Activated CD8-positive, alpha-beta T cell treated with anti-CD3 and anti-CD28 coated beads for 36 hours (primary cell): ENCODE results near the gene LTK. TPM values are rescaled to one million over a fixed set of nuclear protein-coding genes. Genes with fewer than 3 reads are reported as not detected.

ENCODE experiments used
- ATAC-seq: fragments of 200-7000 bp; cut with Tn5 transposase; one replicate; pipeline ENCODE4 v1.10.0; 2021; ENCODE audit warnings: mild to moderate bottlenecking, moderate library complexity
- CTCF ChIA-PET: fragments of 350-600 bp; sonication (Branson Sonifier 250); formaldehyde crosslinking; loops from one replicate; lab custom pipeline; 2021; ENCODE audit warnings: antibody characterized with exemption; lab: Charles Lee
- POLR2A ChIA-PET: fragments of 350-600 bp; sonication (Branson Sonifier 250); formaldehyde crosslinking; loops from one replicate; lab custom pipeline; 2021; ENCODE audit warnings: antibody characterized with exemption; lab: Charles Lee
- DNase-seq: peaks from one replicate; pipeline ENCODE4 v3.0.0-alpha.2; 2020
- H3K27ac Mint-ChIP-seq: one replicate; pipeline ENCODE4 v1.8.0; 2021; ENCODE audit warnings: mild to moderate bottlenecking, mixed read lengths
- H3K27me3 Mint-ChIP-seq: one replicate; pipeline ENCODE4 v1.8.0; 2021; ENCODE audit warnings: mixed read lengths
- H3K36me3 Mint-ChIP-seq: one replicate; pipeline ENCODE4 v1.8.0; 2021; ENCODE audit warnings: low read depth, mixed read lengths
- H3K4me1 Mint-ChIP-seq: one replicate; pipeline ENCODE4 v1.8.0; 2021; ENCODE audit warnings: low read depth, mixed read lengths
- H3K4me3 Mint-ChIP-seq: one replicate; pipeline ENCODE4 v1.8.0; 2021; ENCODE audit warnings: mild to moderate bottlenecking, moderate library complexity, mixed read lengths
- H3K9me3 Mint-ChIP-seq: one replicate; pipeline ENCODE4 v1.8.0; 2021; ENCODE audit warnings: mixed read lengths
- intact Hi-C: fragments of 100-400 bp; cut with micrococcal nuclease; formaldehyde crosslinking; loops from one replicate; pipeline ENCODE4 v1.10.0; 2022
- total RNA-seq, 2 experiments: library from RNA; stranded (reverse); gene quantifications; one replicate each; pipeline ENCODE4 v1.2.3, GENCODE V29; 2021
- TF ChIP-seq, protein P1 (sequence below): fragments of 200-600 bp; IDR thresholded peaks from one replicate; pipeline ENCODE4 v1.8.0; 2022; ENCODE audit warnings: antibody characterized with exemption, mild to moderate bottlenecking

LTK gene
- total RNA-seq, 2 experiments from 2014 or later = 0.81 to 0.83 TPM

GRCh38 chr15:41520636-41521035 is 7.0 kb upstream of the LTK start:
- ChIA-PET CTCF (interaction anchor here (1.0 kb wide), 1 partner anchor 291 kb away, joined by 3 read pairs; no protein-coding TSS in a partner anchor), POLR2A (interaction anchor here (1.4 kb wide), 1 partner anchor 10 kb away, joined by 3 read pairs; no protein-coding TSS in a partner anchor)
- intact Hi-C loops = no loop called here
- Mint-ChIP-seq H3K4me1 (no peaks in the 10 kb centered on the region), H3K27ac (no peak overlapping the region), H3K9me3 (no peaks in the 10 kb centered on the region), H3K4me3 (no peak overlapping the region), H3K36me3 (peaks cover 15% of the 10 kb centered on the region), H3K27me3 (no peaks in the 10 kb centered on the region)
- ATAC-seq (no peak), DNase-seq (no peak)
- TF ChIP-seq, protein P1, sequence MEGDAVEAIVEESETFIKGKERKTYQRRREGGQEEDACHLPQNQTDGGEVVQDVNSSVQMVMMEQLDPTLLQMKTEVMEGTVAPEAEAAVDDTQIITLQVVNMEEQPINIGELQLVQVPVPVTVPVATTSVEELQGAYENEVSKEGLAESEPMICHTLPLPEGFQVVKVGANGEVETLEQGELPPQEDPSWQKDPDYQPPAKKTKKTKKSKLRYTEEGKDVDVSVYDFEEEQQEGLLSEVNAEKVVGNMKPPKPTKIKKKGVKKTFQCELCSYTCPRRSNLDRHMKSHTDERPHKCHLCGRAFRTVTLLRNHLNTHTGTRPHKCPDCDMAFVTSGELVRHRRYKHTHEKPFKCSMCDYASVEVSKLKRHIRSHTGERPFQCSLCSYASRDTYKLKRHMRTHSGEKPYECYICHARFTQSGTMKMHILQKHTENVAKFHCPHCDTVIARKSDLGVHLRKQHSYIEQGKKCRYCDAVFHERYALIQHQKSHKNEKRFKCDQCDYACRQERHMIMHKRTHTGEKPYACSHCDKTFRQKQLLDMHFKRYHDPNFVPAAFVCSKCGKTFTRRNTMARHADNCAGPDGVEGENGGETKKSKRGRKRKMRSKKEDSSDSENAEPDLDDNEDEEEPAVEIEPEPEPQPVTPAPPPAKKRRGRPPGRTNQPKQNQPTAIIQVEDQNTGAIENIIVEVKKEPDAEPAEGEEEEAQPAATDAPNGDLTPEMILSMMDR = no peak

GRCh38 chr15:41517895-41518449 is 4.3 kb upstream of the LTK start:
- intact Hi-C loops = no loop called here
- Mint-ChIP-seq H3K9me3 (no peaks in the 10 kb centered on the region), H3K4me1 (peaks cover 14% of the 10 kb centered on the region), H3K36me3 (peaks cover 12% of the 10 kb centered on the region), H3K27me3 (peaks cover 6% of the 10 kb centered on the region), H3K27ac (no peak overlapping the region), H3K4me3 (no peak overlapping the region)
- POLR2A ChIA-PET = interaction anchor here (1.1 kb wide), 1 partner anchor 48 kb away, joined by 3 read pairs; no protein-coding TSS in a partner anchor
- DNase-seq (no peak), ATAC-seq (no peak)
- TF ChIP-seq, protein P1 = no peak
- CTCF ChIA-PET = interaction anchor here (1.0 kb wide), 1 partner anchor 87 kb away, joined by 3 read pairs; no protein-coding TSS in a partner anchor

DNA sequence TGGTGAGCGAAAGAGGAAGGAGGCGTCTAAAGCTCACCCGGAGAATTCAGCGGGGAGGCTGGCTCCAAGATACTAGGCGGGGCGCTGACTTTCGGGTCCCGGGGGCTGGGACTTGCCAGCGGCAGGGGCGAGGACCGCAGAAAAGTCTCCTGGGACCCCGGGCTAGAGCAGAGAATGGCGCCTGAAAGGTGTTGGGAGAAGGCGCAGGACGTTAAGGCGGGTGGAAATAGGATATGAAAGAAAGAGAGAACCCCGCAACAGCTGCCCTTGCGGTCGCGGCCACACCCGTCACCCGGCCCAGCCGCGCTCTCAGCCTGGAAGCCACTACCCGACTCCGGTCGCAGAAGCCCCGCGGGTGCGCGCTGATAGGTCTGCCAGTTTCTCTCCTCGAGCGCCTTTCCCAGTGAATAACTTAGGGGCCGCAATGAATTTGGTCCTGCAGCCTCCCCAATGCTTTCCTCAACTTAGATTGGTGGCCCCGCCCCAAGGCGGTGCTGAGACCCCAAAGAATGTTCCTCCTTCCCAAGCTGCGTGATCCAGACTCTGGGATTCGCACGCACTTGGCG is 604 bp downstream of the LTK start:
- no peak for ATAC-seq
- no peaks in the 10 kb centered on the region for H3K9me3 Mint-ChIP-seq
- peak overlapping the region; percentile 57 for H3K4me3 Mint-ChIP-seq
- intact Hi-C loops = no loop called here
- peak; percentile 45 for DNase-seq
- POLR2A ChIA-PET = interaction anchor here (1.0 to 2.0 kb wide), 3 partner anchors 10 to 22 kb away, joined by 4 to 7 read pairs (median 5); partner anchors contain the start of gene ITPKA
- CTCF ChIA-PET = interaction anchor here (0.8 to 2.8 kb wide), 2 partner anchors 45 to 47 kb away, joined by 3 to 16 read pairs; no protein-coding TSS in a partner anchor
- peaks cover 33% of the 10 kb centered on the region for H3K27me3 Mint-ChIP-seq
- TF ChIP-seq, protein P1 = no peak
- H3K27ac Mint-ChIP-seq = no peak overlapping the region
- peaks cover 24% of the 10 kb centered on the region for H3K4me1 Mint-ChIP-seq
- H3K36me3 Mint-ChIP-seq = peaks cover 6% of the 10 kb centered on the region

- Mint-ChIP-seq H3K9me3 (no peaks in the 10 kb centered on the region), H3K27me3 (peaks cover 35% of the 10 kb centered on the region), H3K4me1 (peaks cover 24% of the 10 kb centered on the region), H3K4me3 (peak overlapping the region; percentile 57), H3K27ac (no peak overlapping the region), H3K36me3 (peaks cover 6% of the 10 kb centered on the region)
- no peak for DNase-seq
- intact Hi-C loops = no loop called here
- no peak for ATAC-seq
- ChIA-PET CTCF (interaction anchor here (2.8 kb wide), 1 partner anchor 47 kb away, joined by 16 read pairs; no protein-coding TSS in a partner anchor), POLR2A (interaction anchor here (1.0 to 2.0 kb wide), 2 partner anchors 11 to 19 kb away, joined by 5 to 7 read pairs; partner anchors contain the start of gene ITPKA)
- TF ChIP-seq, protein P1 = no peak
These were observed 1.1 kb downstream of the LTK start for GRCh38 chr15:41512512-41512939.
